CD8-positive, alpha-beta memory T cell (primary cell): ENCODE results near the gene SIGLEC15. TPM values are rescaled to one million over a fixed set of nuclear protein-coding genes. Genes with fewer than 3 reads are reported as not detected.
"Not testable (repeated sequence)": the region's sequence is repeated elsewhere in the genome, so short reads cannot be mapped to it uniquely, and the experiment has no call there.

Experiments
- CTCF ChIA-PET: fragments of 350-600 bp; sonication (Branson Sonifier 250); formaldehyde crosslinking; loops from one replicate; lab custom pipeline; 2021; ENCODE audit warnings: antibody characterized with exemption; lab: Charles Lee
- POLR2A ChIA-PET: fragments of 350-600 bp; sonication (Branson Sonifier 250); formaldehyde crosslinking; loops from one replicate; lab custom pipeline; 2021; ENCODE audit warnings: antibody characterized with exemption; lab: Charles Lee
- DNase-seq, 5 donors: peaks; one replicate each; pipeline versions ENCODE4 v3.0.0 to v3.0.0-alpha.2; 2020 to 2022; ENCODE audit warnings: mixed read lengths in 1 of 5
- H3K27ac ChIP-seq: one replicate; pipeline ENCODE4 v1.7.0; 2013; ENCODE audit warnings: low read depth, mild to moderate bottlenecking, low read length, moderate library complexity
- H3K27me3 ChIP-seq: 2 replicates; pipeline ENCODE4 v1.7.0; 2013; ENCODE audit warnings: low read length, mild to moderate bottlenecking; ENCODE audit not compliant: insufficient read depth, poor library complexity, severe bottlenecking
- H3K36me3 ChIP-seq: 2 replicates; pipeline ENCODE4 v1.7.0; 2013; ENCODE audit warnings: mild to moderate bottlenecking, low read length, moderate library complexity; ENCODE audit not compliant: insufficient read depth
- H3K4me1 ChIP-seq: 2 replicates; pipeline ENCODE4 v1.7.0; 2013; ENCODE audit warnings: mild to moderate bottlenecking, low read length, moderate library complexity; ENCODE audit not compliant: insufficient read depth
- H3K4me3 ChIP-seq: 2 replicates; pipeline ENCODE4 v1.7.0; 2013; ENCODE audit warnings: mild to moderate bottlenecking, low read length
- H3K9me3 ChIP-seq: 2 replicates; pipeline ENCODE4 v1.7.0; 2013; ENCODE audit warnings: mild to moderate bottlenecking, low read length
- H3K27ac Mint-ChIP-seq, 8 donors: one replicate each; pipeline ENCODE4 v1.8.0; 2020 to 2021; ENCODE audit warnings: mixed read lengths in 8 of 8, mild to moderate bottlenecking in 6 of 8, inconsistent platforms in 3 of 8, moderate library complexity in 3 of 8
- H3K27me3 Mint-ChIP-seq, 2 donors: one replicate each; pipeline ENCODE4 v1.8.0; 2020 to 2021; ENCODE audit warnings: mixed read lengths in 2 of 2, mild to moderate bottlenecking in 1 of 2, moderate library complexity in 1 of 2
- H3K36me3 Mint-ChIP-seq, 3 donors: one replicate each; pipeline ENCODE4 v1.8.0; 2020 to 2021; ENCODE audit warnings: mixed read lengths in 3 of 3, inconsistent platforms in 1 of 3, mild to moderate bottlenecking in 1 of 3
- H3K4me1 Mint-ChIP-seq, 3 donors: one replicate each; pipeline ENCODE4 v1.8.0; 2020 to 2021; ENCODE audit warnings: mixed read lengths in 3 of 3, inconsistent platforms in 1 of 3, mild to moderate bottlenecking in 1 of 3
- H3K4me3 Mint-ChIP-seq, 7 donors: one replicate each; pipeline ENCODE4 v1.8.0; 2020 to 2021; ENCODE audit warnings: mixed read lengths in 7 of 7, mild to moderate bottlenecking in 6 of 7, moderate library complexity in 4 of 7, inconsistent platforms in 2 of 7
- H3K9me3 Mint-ChIP-seq, 5 donors: one replicate each; pipeline ENCODE4 v1.8.0; 2020 to 2022; ENCODE audit warnings: mixed read lengths in 5 of 5, mild to moderate bottlenecking in 3 of 5, moderate library complexity in 2 of 5, inconsistent platforms in 1 of 5
- polyA plus RNA-seq: library from polyadenylated mRNA; unstranded; fragments of 300-500 nt; fragmentation: Illumina TruSeq; gene quantifications from one replicate; pipeline ENCODE4 v1.2.3, GENCODE V29; 2021
- total RNA-seq, 2 experiments: library from RNA; stranded (reverse); gene quantifications; one replicate each; pipeline ENCODE4 v1.2.3, GENCODE V29; 2021

SIGLEC15 gene
- total and polyA plus RNA-seq, 3 experiments from 2014 or later, result 0.07 TPM; not detected in 2

DNA sequence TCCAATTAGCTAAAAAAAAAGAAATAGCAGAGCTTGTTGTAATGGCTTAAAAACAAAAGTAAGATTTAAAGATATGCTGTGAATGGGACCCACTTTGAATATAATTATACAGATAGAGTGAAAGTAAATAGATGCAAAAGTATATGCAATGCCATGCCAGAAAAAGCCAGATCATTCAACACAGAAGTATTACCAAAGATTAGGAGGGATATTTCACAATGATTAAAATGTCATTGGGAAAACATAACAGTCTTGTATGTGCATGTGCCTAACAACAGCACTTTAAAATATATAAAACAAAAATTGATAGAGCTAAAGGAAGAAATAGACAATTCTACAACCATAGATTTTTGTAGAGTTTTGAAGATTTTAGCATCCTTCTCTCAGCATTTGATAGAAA, 19.9 kb upstream of the SIGLEC15 start:
- peaks cover 9 to 30% of the 10 kb centered on the region in 2 donors for H3K27me3 Mint-ChIP-seq
- H3K9me3 Mint-ChIP-seq, result peaks cover 17 to 37% (median 31%) of the 10 kb centered on the region in 5 donors
- Histone ChIP-seq H3K27ac (no peak overlapping the region), H3K27me3 (peaks cover 3% of the 10 kb centered on the region), H3K4me1 (no peaks in the 10 kb centered on the region), H3K4me3 (no peak overlapping the region), H3K9me3 (no peaks in the 10 kb centered on the region), H3K36me3 (no peaks in the 10 kb centered on the region)
- CTCF ChIA-PET, result interaction anchor here (0.7 kb wide), 1 partner anchor 25 kb away, joined by 3 read pairs; no protein-coding TSS in a partner anchor
- peaks cover 0 to 53% (median 10%) of the 10 kb centered on the region in 3 donors for H3K36me3 Mint-ChIP-seq
- no peak overlapping the region for H3K27ac Mint-ChIP-seq
- H3K4me3 Mint-ChIP-seq, result no peak overlapping the region
- POLR2A ChIA-PET, result no interaction called here
- H3K4me1 Mint-ChIP-seq, result peaks cover 15 to 18% (median 18%) of the 10 kb centered on the region in 3 donors
- DNase-seq, result no peak

DNA sequence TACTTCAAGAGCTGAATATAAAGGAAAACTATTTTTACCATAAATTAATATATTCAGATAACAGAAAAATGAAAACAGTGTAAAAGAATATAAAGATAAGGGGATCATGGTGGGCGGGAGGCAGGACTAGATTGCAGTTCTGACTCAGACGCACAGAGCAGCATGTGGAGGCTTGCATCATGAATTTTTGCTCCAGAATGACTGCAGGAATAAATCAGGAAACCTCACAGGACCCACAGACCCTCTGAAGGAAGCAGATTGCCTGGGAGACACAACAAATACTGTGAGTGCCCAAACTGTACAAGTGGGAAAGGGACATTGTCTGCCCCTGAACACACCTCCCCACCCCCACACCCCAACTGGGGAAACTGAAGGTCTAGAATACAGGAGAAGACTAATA, 19.2 kb upstream of the SIGLEC15 start:
- no peak overlapping the region for H3K27ac ChIP-seq
- H3K27me3 ChIP-seq, result peaks cover 3% of the 10 kb centered on the region

DNA sequence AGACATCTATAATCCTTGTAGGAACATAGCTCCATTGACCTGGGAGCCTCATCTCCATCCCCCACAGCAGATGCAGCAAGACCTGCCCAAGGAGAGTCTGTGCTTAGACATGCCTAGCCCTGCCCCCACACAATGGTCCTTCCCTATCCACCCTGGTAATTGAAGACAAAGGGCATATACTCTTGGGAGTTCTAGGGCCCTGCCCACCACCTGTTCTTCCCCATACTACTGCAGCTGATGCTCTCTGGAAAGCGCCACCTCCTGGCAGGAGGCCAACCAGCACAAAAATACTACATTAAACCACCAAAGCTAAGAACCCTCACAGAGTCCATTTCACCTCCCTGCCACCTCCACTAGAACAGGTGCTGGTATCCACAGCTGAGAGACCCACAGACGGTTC, 18.3 kb upstream of the SIGLEC15 start:
- H3K4me3 ChIP-seq, H3K9me3 ChIP-seq, POLR2A ChIA-PET, H3K27ac ChIP-seq, H3K4me1 ChIP-seq, H3K36me3 ChIP-seq, H3K27me3 ChIP-seq, H3K4me3 Mint-ChIP-seq, DNase-seq: not testable (repeated sequence)
- H3K4me1 Mint-ChIP-seq, result peaks cover 15 to 18% (median 18%) of the 10 kb centered on the region in 3 donors
- peaks cover 0 to 53% (median 7%) of the 10 kb centered on the region in 3 donors for H3K36me3 Mint-ChIP-seq
- CTCF ChIA-PET, result interaction anchor here (1.4 to 1.5 kb wide), 2 partner anchors 117 to 149 kb away, joined by 3 to 4 read pairs; no protein-coding TSS in a partner anchor
- H3K27me3 Mint-ChIP-seq, result peaks cover 11 to 17% of the 10 kb centered on the region in 2 donors
- peak overlapping the region in 1 of 8 donors; percentile 5 for H3K27ac Mint-ChIP-seq
- H3K9me3 Mint-ChIP-seq, result peaks cover 18 to 42% (median 31%) of the 10 kb centered on the region in 5 donors

More for the DNA sequence above, 19.2 kb upstream of the SIGLEC15 start:
- Histone ChIP-seq H3K9me3 (no peaks in the 10 kb centered on the region), H3K36me3 (no peaks in the 10 kb centered on the region), H3K4me3 (no peak overlapping the region), H3K4me1 (no peaks in the 10 kb centered on the region)
- Mint-ChIP-seq H3K4me1 (peaks cover 15 to 18% (median 18%) of the 10 kb centered on the region in 3 donors), H3K36me3 (peaks cover 0 to 49% (median 7%) of the 10 kb centered on the region in 3 donors), H3K27ac (peak overlapping the region in 2 of 8 donors; percentile 13 to 74), H3K27me3 (peaks cover 11 to 25% of the 10 kb centered on the region in 2 donors), H3K9me3 (peaks cover 14 to 39% (median 31%) of the 10 kb centered on the region in 5 donors), H3K4me3 (no peak overlapping the region)
- no peak for DNase-seq
- CTCF ChIA-PET, result no interaction called here
- POLR2A ChIA-PET, result no interaction called here

DNA sequence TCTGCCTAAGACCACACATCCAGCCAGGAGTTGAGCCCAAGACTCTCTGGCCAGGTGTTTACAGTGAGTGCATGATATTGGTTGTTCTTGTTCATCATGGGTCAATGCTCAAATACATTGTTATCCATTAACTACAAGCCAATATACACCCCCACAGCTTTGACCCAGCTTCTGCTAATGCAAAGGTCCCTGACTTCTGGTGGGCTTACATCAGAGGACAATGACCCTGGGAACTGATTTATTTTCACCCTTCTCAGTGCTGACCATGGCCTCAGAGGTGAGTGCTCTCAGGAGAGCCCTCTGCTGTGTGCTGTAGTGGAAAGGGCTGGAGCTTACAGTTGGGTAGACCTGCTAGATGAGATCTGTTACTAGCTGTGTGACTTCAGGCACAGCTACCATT, 10.7 kb upstream of the SIGLEC15 start:
- H3K27ac Mint-ChIP-seq, H3K9me3 ChIP-seq, POLR2A ChIA-PET, H3K4me3 Mint-ChIP-seq, CTCF ChIA-PET, H3K27me3 ChIP-seq, H3K27me3 Mint-ChIP-seq, H3K27ac ChIP-seq, H3K4me1 ChIP-seq, DNase-seq, H3K4me1 Mint-ChIP-seq, H3K4me3 ChIP-seq, H3K36me3 ChIP-seq: not testable (repeated sequence)
- peaks cover 0 to 26% (median 1%) of the 10 kb centered on the region in 3 donors for H3K36me3 Mint-ChIP-seq
- H3K9me3 Mint-ChIP-seq, result peaks cover 11 to 21% (median 17%) of the 10 kb centered on the region in 5 donors

DNA sequence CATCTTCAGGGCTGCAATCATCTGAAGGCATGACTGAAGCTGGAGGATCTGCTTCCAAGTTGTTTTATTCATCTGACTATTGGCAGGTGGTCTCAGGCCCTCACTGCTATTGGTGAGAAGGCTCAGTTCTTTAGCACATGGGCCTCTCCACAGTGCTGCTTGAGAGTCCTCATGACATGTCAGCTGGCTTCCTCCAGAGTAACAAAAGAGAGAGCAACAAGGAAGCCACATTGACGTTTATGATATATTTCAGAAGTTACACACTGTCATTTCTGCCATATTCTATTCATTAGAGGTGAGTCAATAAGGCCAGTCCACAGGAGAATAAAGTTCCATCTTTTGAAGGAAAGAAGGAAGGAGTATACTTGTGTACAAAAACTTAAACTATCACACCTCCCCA, 7.9 kb upstream of the SIGLEC15 start:
- Mint-ChIP-seq H3K4me3 (no peak overlapping the region), H3K9me3 (peaks cover 2 to 13% (median 11%) of the 10 kb centered on the region in 5 donors), H3K36me3 (peaks cover 0 to 31% (median 1%) of the 10 kb centered on the region in 3 donors), H3K27me3 (peaks cover 6 to 25% of the 10 kb centered on the region in 2 donors), H3K27ac (no peak overlapping the region), H3K4me1 (no peaks in the 10 kb centered on the region)
- POLR2A ChIA-PET, result no interaction called here
- Histone ChIP-seq H3K27me3 (no peaks in the 10 kb centered on the region), H3K9me3 (no peaks in the 10 kb centered on the region), H3K4me1 (no peaks in the 10 kb centered on the region), H3K4me3 (no peak overlapping the region), H3K27ac (no peak overlapping the region), H3K36me3 (no peaks in the 10 kb centered on the region)
- DNase-seq, result no peak
- CTCF ChIA-PET, result no interaction called here

DNA sequence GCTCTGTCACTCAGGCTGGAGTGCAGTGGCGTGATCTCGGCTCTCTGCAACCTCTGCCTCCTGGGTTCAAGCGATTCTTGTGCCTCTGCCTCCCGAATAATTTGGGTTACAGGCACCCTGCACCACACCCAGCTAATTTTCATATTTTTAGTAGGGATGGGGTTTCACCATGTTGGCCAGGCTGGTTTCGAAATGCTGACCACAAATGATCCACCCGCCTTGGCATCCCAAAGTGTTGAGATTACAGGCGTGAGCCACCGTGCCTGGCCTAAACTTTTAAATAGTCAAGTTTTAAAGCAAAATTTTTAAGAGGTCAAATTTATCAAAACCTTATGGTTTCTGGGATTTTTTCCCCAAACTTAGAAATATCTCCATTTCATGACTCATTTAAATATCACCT, 6.7 kb upstream of the SIGLEC15 start:
- POLR2A ChIA-PET, result interaction anchor here (0.7 kb wide), 1 partner anchor 15 kb away, joined by 14 read pairs; no protein-coding TSS in a partner anchor
- CTCF ChIA-PET, result not testable (repeated sequence)

DNA sequence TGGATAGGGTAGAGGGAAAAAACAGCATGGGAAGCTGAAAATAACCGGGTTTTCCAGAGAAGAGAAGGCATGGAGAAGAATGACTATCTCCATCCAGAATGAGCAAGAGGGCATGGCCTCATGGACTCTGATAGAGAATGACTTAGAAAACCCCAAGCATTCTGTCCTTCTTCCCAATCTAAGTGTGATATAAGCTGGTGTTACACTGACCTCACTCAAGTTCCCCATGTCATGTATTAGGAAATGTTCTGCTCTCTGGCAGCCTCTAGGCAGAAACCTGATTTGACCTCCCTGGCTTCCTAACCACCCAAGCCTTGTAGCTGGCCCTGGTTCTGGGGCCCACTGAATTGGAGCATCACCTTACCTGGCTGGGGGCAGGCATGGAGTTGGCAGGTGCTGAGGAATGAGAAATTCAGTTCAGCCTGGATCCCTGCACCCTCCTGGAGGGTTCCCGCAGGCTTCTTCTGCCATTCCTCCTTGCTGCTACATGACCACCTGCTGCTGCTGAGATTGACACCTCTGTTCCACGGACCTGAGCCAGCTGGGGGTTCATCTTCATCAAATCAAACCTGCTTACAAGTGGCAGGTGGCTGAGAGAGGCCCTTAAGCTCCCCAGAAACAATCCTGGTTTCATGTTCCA, 5.2 kb upstream of the SIGLEC15 start:
- no peaks in the 10 kb centered on the region for H3K36me3 ChIP-seq
- no peaks in the 10 kb centered on the region for H3K27me3 ChIP-seq
- Mint-ChIP-seq H3K27me3 (peaks cover 10 to 30% of the 10 kb centered on the region in 2 donors), H3K36me3 (peaks cover 0 to 31% (median 3%) of the 10 kb centered on the region in 3 donors), H3K4me3 (no peak overlapping the region), H3K27ac (no peak overlapping the region), H3K9me3 (peaks cover 0 to 13% (median 10%) of the 10 kb centered on the region in 5 donors), H3K4me1 (peaks cover 7 to 10% (median 9%) of the 10 kb centered on the region in 3 donors)
- H3K9me3 ChIP-seq, result no peaks in the 10 kb centered on the region
- no peak for DNase-seq
- no peak overlapping the region for H3K4me3 ChIP-seq
- POLR2A ChIA-PET, result no interaction called here
- no peak overlapping the region for H3K27ac ChIP-seq
- peaks cover 2% of the 10 kb centered on the region for H3K4me1 ChIP-seq
- CTCF ChIA-PET, result no interaction called here

More for the DNA sequence above, 6.7 kb upstream of the SIGLEC15 start:
- H3K4me3 ChIP-seq, H3K27me3 ChIP-seq, H3K36me3 ChIP-seq, H3K27ac Mint-ChIP-seq, H3K4me1 Mint-ChIP-seq, H3K27ac ChIP-seq, H3K4me3 Mint-ChIP-seq, H3K9me3 ChIP-seq, H3K4me1 ChIP-seq, DNase-seq: not testable (repeated sequence)
- Mint-ChIP-seq H3K27me3 (peaks cover 10 to 30% of the 10 kb centered on the region in 2 donors), H3K9me3 (peaks cover 0 to 13% (median 11%) of the 10 kb centered on the region in 5 donors), H3K36me3 (peaks cover 0 to 31% (median 3%) of the 10 kb centered on the region in 3 donors)

DNA sequence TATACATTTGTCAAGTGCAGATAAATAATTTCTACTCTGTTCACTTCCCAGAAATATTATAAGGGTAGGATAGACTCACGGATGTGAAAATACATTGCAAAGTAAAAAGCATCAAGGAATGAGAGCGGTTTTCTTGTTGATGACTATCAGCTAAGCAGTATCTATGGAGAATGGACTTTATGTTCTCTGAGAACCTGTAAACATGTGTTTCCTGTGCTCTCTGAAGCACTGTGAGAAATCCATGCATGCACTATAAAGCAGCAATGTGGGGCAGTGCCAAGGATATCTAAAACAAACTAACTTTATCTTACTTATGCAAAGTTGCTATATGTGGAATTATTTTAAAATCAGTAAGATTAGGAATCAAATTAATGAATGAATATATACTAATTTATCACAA, 4.4 kb upstream of the SIGLEC15 start:
- H3K9me3 Mint-ChIP-seq, result peaks cover 0 to 13% (median 8%) of the 10 kb centered on the region in 5 donors
- ChIA-PET CTCF (no interaction called here), POLR2A (no interaction called here)
- Histone ChIP-seq H3K27ac (no peak overlapping the region), H3K4me1 (peaks cover 10% of the 10 kb centered on the region), H3K27me3 (no peaks in the 10 kb centered on the region), H3K9me3 (no peaks in the 10 kb centered on the region), H3K4me3 (no peak overlapping the region), H3K36me3 (no peaks in the 10 kb centered on the region)
- H3K27me3 Mint-ChIP-seq, result peaks cover 10 to 30% of the 10 kb centered on the region in 2 donors
- no peak overlapping the region for H3K27ac Mint-ChIP-seq
- no peak overlapping the region for H3K4me3 Mint-ChIP-seq
- peaks cover 0 to 25% (median 3%) of the 10 kb centered on the region in 3 donors for H3K36me3 Mint-ChIP-seq
- peaks cover 12 to 18% (median 17%) of the 10 kb centered on the region in 3 donors for H3K4me1 Mint-ChIP-seq
- DNase-seq, result no peak
